Ascending aorta (tissue), 2 donors: Measurements from ENCODE around the gene NINL. TPM values are rescaled to one million over a fixed set of nuclear protein-coding genes. Genes with fewer than 3 reads are reported as not detected.

Source experiments
- DNase-seq, 2 donors: peaks; one replicate each; pipeline ENCODE4 v3.0.0-alpha.2; 2019; ENCODE audit warnings: low spot score in 2 of 2
- H3K27ac ChIP-seq, 2 donors: fragments of 200-600 bp; sonication (generic); one replicate each; pipeline ENCODE4 v1.5.1; 2016 to 2017; ENCODE audit warnings: mild to moderate bottlenecking in 1 of 2
- H3K27me3 ChIP-seq: fragments of 200-600 bp; sonication (generic); one replicate; pipeline ENCODE4 v1.5.1; 2017
- H3K36me3 ChIP-seq, 2 donors: fragments of 200-600 bp; sonication (generic); one replicate each; pipeline ENCODE4 v1.5.1; 2016
- H3K4me1 ChIP-seq, 2 donors: fragments of 200-600 bp; sonication (generic); one replicate each; pipeline ENCODE4 v1.5.1; 2016 to 2017; ENCODE audit warnings: mild to moderate bottlenecking in 1 of 2
- H3K4me3 ChIP-seq, 2 donors: fragments of 200-600 bp; sonication (generic); one replicate each; pipeline ENCODE4 v1.5.1; 2016 to 2017; ENCODE audit warnings: mild to moderate bottlenecking in 1 of 2
- H3K9me3 ChIP-seq, 2 donors: fragments of 200-600 bp; sonication (generic); one replicate each; pipeline ENCODE4 v1.5.1; 2016
- intact Hi-C: fragments of 100-400 bp; cut with DNase I; formaldehyde crosslinking; loops from one replicate; pipeline ENCODE4 v1.15.1; 2023
- total RNA-seq: library from RNA; depleted of rRNA; stranded (reverse); fragments of >200 nt; gene quantifications from one replicate; pipeline ENCODE4 v1.1.0, GENCODE V29; 2016
- TF ChIP-seq, protein P1 (sequence below), 3 experiments: fragments of 200-600 bp in 2 of 3; fragments of 450-650 bp in 1 of 3; sonication (generic) in 2 of 3; IDR thresholded peaks; one replicate each; pipeline ENCODE4 v1.5.1; 2016 to 2019; ENCODE audit warnings: antibody characterized with exemption in 3 of 3, mild to moderate bottlenecking in 1 of 3, moderate library complexity in 1 of 3

Gene NINL
- total RNA-seq, 1 donor from 2014 or later, result 18.0 TPM

GRCh38 chr20:25453035-25453810 is 132.1 kb downstream of the NINL start:
- intact Hi-C loops, result no loop called here
- Histone ChIP-seq H3K4me1 (no peaks in the 10 kb centered on the region), H3K4me3 (no peak overlapping the region), H3K27me3 (no peaks in the 10 kb centered on the region), H3K27ac (no peak overlapping the region), H3K36me3 (peaks cover 44 to 50% of the 10 kb centered on the region in 2 donors), H3K9me3 (no peaks in the 10 kb centered on the region)
- TF ChIP-seq, protein P1, sequence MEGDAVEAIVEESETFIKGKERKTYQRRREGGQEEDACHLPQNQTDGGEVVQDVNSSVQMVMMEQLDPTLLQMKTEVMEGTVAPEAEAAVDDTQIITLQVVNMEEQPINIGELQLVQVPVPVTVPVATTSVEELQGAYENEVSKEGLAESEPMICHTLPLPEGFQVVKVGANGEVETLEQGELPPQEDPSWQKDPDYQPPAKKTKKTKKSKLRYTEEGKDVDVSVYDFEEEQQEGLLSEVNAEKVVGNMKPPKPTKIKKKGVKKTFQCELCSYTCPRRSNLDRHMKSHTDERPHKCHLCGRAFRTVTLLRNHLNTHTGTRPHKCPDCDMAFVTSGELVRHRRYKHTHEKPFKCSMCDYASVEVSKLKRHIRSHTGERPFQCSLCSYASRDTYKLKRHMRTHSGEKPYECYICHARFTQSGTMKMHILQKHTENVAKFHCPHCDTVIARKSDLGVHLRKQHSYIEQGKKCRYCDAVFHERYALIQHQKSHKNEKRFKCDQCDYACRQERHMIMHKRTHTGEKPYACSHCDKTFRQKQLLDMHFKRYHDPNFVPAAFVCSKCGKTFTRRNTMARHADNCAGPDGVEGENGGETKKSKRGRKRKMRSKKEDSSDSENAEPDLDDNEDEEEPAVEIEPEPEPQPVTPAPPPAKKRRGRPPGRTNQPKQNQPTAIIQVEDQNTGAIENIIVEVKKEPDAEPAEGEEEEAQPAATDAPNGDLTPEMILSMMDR (IDR thresholded peaks at IDR 0.05), result no peak
- no peak for DNase-seq

DNA sequence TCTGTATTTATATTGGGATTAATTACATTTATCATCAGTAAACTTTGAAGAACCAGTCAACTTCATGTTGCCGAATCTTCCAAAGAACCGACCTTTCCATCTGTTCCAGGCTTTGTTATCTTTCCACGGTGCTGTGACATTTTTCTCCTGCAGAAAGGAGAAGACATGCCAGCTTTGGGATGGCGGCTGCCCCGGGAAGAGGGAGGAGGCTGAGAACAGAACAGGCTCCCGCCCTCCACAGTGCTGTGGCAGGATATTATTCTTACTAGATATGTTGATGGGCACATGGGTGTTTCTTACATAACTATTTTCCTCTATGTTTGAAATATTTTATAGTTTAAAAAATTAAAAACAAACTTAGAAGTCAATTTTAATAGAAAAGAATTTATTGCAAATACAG is 133.0 kb downstream of the NINL start:
- TF ChIP-seq, protein P1 (IDR thresholded peaks at IDR 0.05), result no peak
- Histone ChIP-seq H3K9me3 (no peaks in the 10 kb centered on the region), H3K4me3 (no peak overlapping the region), H3K4me1 (no peaks in the 10 kb centered on the region), H3K27me3 (no peaks in the 10 kb centered on the region), H3K36me3 (peaks cover 37 to 44% of the 10 kb centered on the region in 2 donors), H3K27ac (no peak overlapping the region)
- DNase-seq, result no peak
- intact Hi-C loops, result no loop called here

DNA sequence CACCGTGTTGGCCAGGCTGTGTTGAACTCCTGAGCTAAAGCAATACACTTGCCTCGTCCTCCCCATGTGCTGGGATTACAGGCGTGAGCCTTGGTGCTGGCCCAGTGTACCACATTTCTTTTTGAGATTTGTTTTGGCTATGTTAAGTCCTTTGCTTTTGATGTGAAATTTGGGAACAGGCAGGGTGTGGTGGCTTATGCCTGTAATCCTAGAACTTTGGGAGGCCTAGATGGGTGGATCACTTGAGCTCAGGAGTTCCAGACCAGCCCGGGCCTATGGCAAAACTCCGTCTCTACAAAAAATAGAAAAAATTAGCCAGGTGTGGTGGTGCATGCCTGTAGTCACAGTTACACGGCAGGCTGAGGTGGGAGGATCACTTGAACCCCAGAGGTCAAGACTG is 137.7 kb downstream of the NINL start:
- H3K4me3 ChIP-seq, result no peak overlapping the region
- H3K4me1 ChIP-seq, result no peaks in the 10 kb centered on the region
- no peak overlapping the region for H3K27ac ChIP-seq
- H3K36me3 ChIP-seq, result peaks cover 8 to 9% of the 10 kb centered on the region in 2 donors
- no peak for DNase-seq
- intact Hi-C loops, result no loop called here
- H3K9me3 ChIP-seq, result no peaks in the 10 kb centered on the region
- TF ChIP-seq, protein P1 (IDR thresholded peaks at IDR 0.05), result no peak
- no peaks in the 10 kb centered on the region for H3K27me3 ChIP-seq

- H3K4me1 ChIP-seq, result no peaks in the 10 kb centered on the region
- intact Hi-C loops, result no loop called here
- no peak for DNase-seq
These were observed 140.8 kb downstream of the NINL start for GRCh38 chr20:25444556-25444955.

DNA sequence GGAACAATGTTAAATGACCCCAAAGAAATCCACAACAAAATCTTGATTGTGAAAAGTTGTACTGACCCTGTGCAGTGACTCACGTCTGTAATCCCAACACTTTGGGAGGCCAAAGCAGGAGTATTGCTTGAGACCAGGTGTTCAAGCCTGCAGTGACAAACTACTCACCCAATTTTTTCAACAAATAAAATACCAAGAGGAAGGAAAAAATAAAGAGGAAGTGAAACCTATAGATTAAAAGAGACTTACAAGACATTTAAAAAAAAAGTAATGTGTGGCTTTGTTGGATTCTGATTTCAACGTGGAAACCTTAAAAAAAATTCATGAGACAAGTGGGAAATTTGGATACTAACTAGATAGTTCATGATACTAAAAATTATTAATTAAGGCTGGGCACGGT is 146.0 kb downstream of the NINL start:
- TF ChIP-seq, protein P1 (IDR thresholded peaks at IDR 0.05), result no peak
- no peaks in the 10 kb centered on the region for H3K27me3 ChIP-seq
- no peak for DNase-seq
- H3K9me3 ChIP-seq, result no peaks in the 10 kb centered on the region
- intact Hi-C loops, result no loop called here
- H3K4me3 ChIP-seq, result no peak overlapping the region
- H3K36me3 ChIP-seq, result no peaks in the 10 kb centered on the region
- H3K4me1 ChIP-seq, result no peaks in the 10 kb centered on the region
- no peak overlapping the region for H3K27ac ChIP-seq

More at GRCh38 chr20:25444556-25444955, 140.8 kb downstream of the NINL start:
- no peak overlapping the region for H3K27ac ChIP-seq
- no peaks in the 10 kb centered on the region for H3K36me3 ChIP-seq
- no peaks in the 10 kb centered on the region for H3K27me3 ChIP-seq
- no peaks in the 10 kb centered on the region for H3K9me3 ChIP-seq
- TF ChIP-seq, protein P1 (IDR thresholded peaks at IDR 0.05), result no peak
- no peak overlapping the region for H3K4me3 ChIP-seq
